ENCODE results near the gene ZG16B.

DNA sequence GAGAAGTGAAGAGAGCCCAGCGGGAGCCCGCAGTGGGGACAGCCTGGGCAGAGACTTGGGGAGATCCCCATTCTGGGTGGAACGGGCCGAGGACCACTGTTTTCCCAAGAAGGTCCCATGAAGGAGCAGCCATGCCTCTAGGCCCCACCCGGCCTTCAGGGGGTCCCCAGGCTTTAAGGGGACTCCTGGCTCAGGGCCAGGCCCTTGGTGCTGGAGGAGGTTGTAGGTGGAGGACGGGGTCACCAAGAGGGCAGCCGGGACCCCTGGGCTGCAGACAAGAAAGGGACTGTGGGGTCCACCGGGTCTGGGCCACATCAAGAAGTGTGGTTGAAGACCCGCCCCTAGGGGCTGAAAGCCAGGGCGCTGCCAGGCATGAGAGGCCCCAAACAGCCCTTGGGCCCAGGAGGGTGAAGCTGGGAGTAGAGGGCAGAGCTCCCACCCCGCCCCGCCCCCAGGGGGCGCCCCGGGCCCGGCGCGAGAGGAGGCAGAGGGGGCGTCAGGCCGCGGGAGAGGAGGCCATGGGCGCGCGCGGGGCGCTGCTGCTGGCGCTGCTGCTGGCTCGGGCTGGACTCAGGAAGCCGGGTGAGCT lies 13.3 kb upstream of the ZG16B start, which contains the start of gene PRSS21:
- TF ChIP-seq POLR2A (IDR thresholded peaks at IDR 0.05) (no peak), CTCF (IDR thresholded peaks at IDR 0.05) (no peak)

Data from vagina (tissue), 2 donors.